ENCODE measurements around the gene ZSCAN5B.
"Not testable (repeated sequence)": the region's sequence is repeated elsewhere in the genome, so short reads cannot be mapped to it uniquely, and the experiment has no call there.

Gene ZSCAN5B

DNA sequence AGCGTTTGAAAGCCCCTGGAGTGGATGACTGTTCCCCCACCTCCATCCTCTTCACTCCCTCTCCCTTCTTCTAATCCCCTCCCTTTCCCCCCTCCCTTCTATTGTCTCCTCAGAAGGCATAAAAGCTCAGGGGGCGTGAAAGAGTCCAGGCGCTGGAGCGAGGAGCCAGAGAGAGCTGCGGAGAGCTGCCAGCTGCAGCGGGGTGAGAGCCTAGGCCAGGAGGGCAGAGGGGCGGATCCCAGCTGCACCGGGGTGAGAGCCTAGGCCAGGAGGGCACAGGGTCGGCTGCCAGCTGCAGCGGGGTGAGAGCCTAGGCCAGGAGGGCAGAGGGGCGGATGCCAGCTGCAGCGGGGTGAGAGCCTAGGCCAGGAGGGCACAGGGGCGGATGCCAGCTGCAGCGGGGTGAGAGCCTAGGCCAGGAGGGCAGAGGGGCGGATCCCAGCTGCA lies 21.7 kb downstream of the ZSCAN5B start, which contains the start of gene GALP:
TSS of gene GALP (plus strand) at position 148 of the 447 bp plus-strand sequence. CDS start 1,101 bp downstream, outside the sequence.
- DNase-seq (ENCODE audit: low read depth), result not testable (repeated sequence)

DNA sequence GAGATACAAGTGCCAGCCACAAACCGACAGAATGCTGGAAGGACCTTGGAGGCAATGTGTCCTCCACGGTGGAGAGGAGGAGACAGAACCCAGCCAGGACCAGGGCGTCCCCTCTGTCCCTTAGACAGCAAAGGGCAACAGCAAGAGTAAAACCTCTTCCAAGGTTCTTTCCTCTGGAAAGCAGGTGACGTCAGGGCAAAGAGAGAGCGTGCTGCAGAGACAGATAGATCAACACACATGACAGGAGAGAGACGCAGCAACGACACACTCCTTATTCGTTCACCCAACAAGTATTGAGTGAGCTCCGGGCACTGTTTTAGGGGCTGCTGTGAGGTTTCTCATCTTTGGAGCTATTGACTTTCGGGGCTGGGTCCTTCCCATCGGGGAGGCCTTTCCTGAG lies 23.0 kb downstream of the ZSCAN5B start:
- DNase-seq (ENCODE audit: low read depth), result no peak

DNA sequence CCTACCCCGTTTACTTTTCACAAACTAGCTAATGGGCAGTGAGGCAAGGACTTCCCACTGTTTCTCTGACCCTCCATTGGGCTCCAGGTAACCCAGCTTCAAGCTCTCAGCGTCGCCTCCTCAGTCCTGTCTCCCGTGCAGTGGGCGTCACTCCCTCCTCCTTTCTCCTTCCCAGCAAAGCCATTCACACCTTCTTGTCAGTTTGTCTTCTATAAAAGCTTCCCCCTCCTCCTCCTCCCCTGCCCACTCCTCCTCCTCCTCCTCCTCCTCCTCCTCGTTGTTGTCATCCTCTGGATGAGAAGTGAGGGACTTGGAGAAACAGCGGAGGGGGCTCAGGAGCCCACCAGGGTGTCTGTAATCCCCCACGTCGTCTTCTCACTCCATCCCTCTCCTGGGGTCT lies 23.5 kb downstream of the ZSCAN5B start:
- DNase-seq (ENCODE audit: low read depth), result no peak

DNA sequence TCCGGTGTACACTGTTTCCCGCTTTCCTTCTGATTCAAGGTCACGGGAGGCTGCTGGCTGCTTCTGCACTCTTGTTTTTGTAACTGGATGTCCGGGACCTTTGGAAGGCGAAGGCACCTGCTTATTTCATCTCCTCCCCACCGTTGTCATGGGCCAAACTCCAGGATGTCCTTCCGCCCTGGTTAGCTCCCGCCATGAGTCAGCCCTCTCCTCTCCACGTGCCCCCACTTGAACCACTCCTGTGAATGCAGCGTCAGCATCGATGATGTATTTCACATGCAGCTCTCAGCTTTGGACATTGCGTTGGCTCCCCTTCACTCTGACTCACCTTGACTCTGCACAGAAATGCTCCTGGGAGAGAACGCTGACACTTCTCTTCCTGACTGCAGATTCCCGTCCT lies 27.3 kb downstream of the ZSCAN5B start:
- DNase-seq (ENCODE audit: low read depth), result no peak

- no peak for DNase-seq (ENCODE audit: low read depth)
These were observed 30.5 kb downstream of the ZSCAN5B start for GRCh38 chr19:56167064-56167578.

DNA sequence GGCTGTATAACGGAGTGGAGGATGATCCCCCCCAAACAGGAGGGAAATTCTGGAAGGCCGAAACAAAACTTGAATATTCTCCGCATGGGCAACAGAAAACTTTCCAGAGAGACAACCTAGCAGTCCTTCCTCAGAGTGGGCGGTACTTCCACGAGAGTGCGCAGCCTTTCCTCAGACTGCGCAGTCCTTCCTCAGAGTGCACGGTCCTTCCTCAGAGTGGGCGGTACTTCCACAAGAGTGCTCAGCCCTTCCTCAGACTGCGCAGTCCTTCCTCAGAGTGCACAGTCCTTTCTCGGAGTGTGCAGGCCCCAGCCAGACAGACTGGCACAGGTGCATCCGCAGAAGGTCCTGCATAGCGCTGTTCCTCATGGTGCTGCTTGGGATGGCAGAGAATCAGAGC lies 34.5 kb downstream of the ZSCAN5B start:
- no peak for DNase-seq (ENCODE audit: low read depth)

DNA sequence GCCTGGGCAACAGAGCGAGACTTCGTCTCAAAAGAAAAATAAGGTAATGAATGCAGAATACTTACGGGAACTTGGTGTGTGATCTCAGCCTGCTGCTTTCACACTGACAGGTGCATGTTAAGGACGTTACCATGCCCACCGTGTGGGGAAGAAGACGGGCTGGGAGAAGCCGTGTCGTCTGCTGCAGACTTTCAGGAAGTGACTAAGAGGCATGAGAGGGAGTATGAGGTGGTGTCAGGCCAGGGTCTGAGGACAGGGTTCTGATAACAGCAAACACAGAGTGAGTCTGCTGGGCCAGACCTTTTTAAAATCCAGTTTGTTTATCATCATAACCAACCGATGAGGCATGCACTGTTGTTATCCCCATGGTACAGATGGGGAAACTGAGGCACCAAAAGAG lies 35.3 kb downstream of the ZSCAN5B start:
- no peak for DNase-seq (ENCODE audit: low read depth)

- no peak for DNase-seq (ENCODE audit: low read depth)
These were observed 36.0 kb downstream of the ZSCAN5B start for GRCh38 chr19:56161534-56161933.

- DNase-seq (ENCODE audit: low read depth), result no peak
These were observed 37.8 kb downstream of the ZSCAN5B start for GRCh38 chr19:56159622-56160271.

DNA sequence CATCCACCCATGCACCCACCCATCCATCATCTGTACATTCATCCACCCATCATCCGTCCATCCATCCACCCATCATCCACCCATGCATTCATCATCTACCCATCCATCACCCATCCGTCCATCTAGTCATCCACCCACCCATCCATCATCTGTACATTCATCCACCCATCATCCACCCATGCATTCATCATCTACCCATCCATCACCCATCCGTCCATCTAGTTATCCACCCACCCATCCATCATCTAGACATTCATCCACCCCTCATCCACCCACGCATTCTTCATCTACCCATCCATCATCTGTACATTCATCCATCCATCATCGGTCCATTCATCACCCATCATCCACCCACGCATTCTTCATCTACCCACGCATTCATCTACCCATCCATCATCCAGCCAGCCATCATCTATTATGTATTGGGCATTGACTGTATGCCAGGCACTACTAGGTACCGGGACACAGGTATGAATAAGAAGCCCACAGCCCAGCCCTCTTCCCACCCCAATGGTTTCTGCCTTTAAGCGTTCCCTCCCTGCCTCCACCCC lies 38.5 kb downstream of the ZSCAN5B start:
- no peak for DNase-seq (ENCODE audit: low read depth)

DNA sequence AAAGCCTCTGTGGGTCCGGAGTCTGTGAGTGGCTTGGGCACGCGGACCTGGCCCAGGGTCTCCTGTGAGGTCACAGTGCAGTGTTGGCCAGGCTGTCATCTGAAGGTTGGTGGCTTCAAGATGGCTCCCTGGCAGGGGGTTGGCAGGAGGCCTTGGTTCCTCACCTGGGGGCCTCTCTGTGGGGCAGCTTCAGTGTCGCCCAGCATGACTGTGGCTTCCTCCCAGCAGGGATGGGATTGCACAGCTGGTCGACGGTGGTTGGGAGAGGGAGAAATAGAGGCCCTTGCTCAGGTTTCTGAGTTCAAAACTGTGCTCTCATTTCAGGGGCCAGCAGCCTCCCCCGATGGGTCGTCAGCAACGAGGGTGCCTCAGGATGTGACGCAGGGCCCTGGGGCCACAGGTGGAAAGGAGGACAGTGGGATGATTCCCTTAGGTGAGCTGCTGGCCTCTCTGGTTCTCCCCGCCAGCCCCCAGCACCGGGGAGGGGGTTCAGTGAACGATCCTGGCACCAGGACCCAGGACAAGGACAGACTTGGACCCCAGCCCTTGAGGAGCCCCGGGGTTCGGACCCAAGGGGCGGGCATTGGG lies 39.3 kb downstream of the ZSCAN5B start:
- DNase-seq (ENCODE audit: low read depth), result no peak

DNA sequence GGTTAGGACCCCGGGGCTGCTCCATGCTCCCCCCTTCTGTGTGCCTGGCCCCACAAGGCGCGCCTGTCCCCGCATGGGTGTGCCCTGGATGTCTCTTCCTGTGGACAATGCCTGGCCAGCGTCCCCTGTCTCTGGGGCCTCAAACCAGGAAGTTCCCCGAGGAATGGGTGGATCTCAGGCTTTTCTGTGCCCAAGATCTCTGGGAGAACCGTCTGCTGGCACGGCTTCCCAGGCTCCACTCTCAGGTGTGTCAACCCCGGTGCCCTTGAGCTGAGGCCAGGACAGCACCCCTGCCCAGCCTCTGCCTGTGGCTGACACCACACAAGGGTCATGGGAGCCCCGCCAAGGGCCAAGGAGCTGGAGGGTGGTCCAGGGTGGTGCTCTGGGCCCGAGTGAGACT lies 40.8 kb downstream of the ZSCAN5B start:
- no peak for DNase-seq (ENCODE audit: low read depth)

- DNase-seq (ENCODE audit: low read depth), result no peak
These were observed 42.4 kb downstream of the ZSCAN5B start for GRCh38 chr19:56155124-56155687.

GRCh38 chr19:56153507-56153906 lies 44.1 kb downstream of the ZSCAN5B start:
- DNase-seq (ENCODE audit: low read depth), result no peak

- DNase-seq (ENCODE audit: low read depth), result no peak
These were observed 44.9 kb downstream of the ZSCAN5B start for GRCh38 chr19:56152644-56153043.

GRCh38 chr19:56150358-56150757 lies 47.2 kb downstream of the ZSCAN5B start:
- no peak for DNase-seq (ENCODE audit: low read depth)

DNA sequence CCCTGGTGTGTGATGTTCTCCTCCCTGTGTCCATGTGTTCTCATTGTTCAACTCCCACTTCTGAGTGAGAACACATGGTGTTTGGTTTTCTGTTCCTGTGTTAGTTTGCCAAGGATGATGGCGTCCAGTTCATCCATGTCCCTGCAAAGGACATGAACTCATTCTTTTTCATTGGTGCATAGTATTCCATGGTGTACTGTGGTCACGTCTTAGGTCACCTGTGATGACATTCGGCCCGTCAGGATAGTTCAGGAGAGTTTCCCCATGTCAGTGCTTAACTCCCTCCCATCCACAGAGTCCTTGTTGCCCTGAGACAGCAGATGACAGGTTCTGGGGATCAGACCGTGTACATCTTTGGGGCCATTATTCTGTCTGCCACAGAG lies 47.9 kb downstream of the ZSCAN5B start:
- no peak for DNase-seq (ENCODE audit: low read depth)

DNA sequence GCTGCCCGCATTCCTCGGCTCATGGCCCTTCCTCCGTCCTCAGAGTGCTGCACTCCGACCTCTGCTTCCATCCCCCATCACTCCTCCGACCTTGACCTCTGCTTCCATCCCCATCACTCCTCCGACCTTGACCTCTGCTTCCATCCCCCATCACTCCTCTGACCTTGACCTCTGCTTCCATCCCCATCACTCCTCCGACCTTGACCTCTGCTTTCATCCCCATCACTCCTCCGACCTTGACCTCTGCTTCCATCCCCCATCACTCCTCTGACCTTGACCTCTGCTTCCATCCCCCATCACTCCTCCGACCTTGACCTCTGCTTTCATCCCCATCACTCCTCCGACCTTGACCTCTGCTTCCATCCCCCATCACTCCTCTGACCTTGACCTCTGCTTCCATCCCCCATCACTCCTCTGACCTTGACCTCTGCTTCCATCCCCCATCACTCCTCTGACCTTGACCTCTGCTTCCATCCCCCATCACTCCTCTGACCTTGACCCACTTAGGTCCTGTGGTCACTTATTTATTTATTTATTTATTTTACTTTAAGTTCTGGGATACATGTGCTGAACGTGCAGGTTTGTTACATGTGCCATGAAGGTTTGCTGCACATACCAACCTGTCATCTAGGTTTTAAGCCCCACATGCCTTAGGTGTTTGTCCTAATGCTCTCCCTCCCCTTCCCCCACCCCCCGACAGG lies 48.5 kb downstream of the ZSCAN5B start:
- DNase-seq (ENCODE audit: low read depth), result not testable (repeated sequence)

- DNase-seq (ENCODE audit: low read depth), result no peak
These were observed 49.5 kb downstream of the ZSCAN5B start for GRCh38 chr19:56148096-56148495.

- DNase-seq (ENCODE audit: low read depth), result no peak
These were observed 50.3 kb downstream of the ZSCAN5B start for GRCh38 chr19:56147307-56147706.

DNA sequence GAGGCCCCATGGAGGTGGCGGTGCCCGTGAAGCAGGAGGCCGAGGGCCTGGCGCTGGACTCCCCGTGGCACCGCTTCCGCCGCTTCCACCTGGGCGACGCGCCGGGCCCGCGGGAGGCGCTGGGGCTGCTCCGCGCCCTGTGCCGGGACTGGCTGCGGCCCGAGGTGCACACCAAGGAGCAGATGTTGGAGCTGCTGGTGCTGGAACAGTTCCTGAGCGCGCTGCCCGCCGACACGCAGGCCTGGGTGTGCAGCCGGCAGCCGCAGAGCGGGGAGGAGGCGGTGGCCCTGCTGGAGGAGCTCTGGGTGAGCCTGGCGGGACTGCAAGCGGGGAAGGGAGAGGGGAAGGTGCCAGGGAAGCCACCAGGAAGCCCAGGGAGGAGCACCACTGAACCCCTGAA lies 50.7 kb downstream of the ZSCAN5B start:
- no peak for DNase-seq (ENCODE audit: low read depth)

GRCh38 chr19:56145698-56146097 lies 51.9 kb downstream of the ZSCAN5B start:
- no peak for DNase-seq (ENCODE audit: low read depth)

All from stimulated activated CD4-positive, alpha-beta T cell treated with anti-CD3 and anti-CD28 coated beads, Interleukin-2, amount 100 ng/mL, for 4 hours (primary cell).